Measurements from ENCODE around the gene MMP24.

The MMP24 gene

GRCh38 chr20:35291654-35292503, 65.4 kb downstream of the MMP24 start, which contains the start of gene FAM83C:
TSS of gene FAM83C (minus strand) at chr20:35292425. CDS start at chr20:35292304, 121 bp downstream.
- no peak for DNase-seq (ENCODE audit: low read depth)
- peak within 1 kb of the TSS; percentile 2 for H3K4me3 ChIP-seq (ENCODE audit: low read length)
- TF ChIP-seq CTCF (IDR thresholded peaks at IDR 0.05; ENCODE audit: insufficient read depth, low read depth, low read length, missing control alignments) = no peak

- peak; percentile 29 for DNase-seq (ENCODE audit: low read depth)
- H3K4me3 ChIP-seq (ENCODE audit: low read length) = no peak overlapping the region
- no peak for TF ChIP-seq CTCF (IDR thresholded peaks at IDR 0.05; ENCODE audit: insufficient read depth, low read depth, low read length, missing control alignments)
Observed at GRCh38 chr20:35292504-35293285, 66.2 kb downstream of the MMP24 start.

- no peak for DNase-seq (ENCODE audit: low read depth)
- no peak for TF ChIP-seq CTCF (IDR thresholded peaks at IDR 0.05; ENCODE audit: insufficient read depth, low read depth, low read length, missing control alignments)
- no peak overlapping the region for H3K4me3 ChIP-seq (ENCODE audit: low read length)
Observed at GRCh38 chr20:35293303-35294292, 67.1 kb downstream of the MMP24 start.

GRCh38 chr20:35294293-35294685, 67.8 kb downstream of the MMP24 start:
- TF ChIP-seq CTCF (IDR thresholded peaks at IDR 0.05; ENCODE audit: insufficient read depth, low read depth, low read length, missing control alignments) = no peak
- no peak for DNase-seq (ENCODE audit: low read depth)

GRCh38 chr20:35295058-35295457, 68.6 kb downstream of the MMP24 start:
- no peak for TF ChIP-seq CTCF (IDR thresholded peaks at IDR 0.05; ENCODE audit: insufficient read depth, low read depth, low read length, missing control alignments)

More at GRCh38 chr20:35294293-35294685, 67.8 kb downstream of the MMP24 start:
- no peak overlapping the region for H3K4me3 ChIP-seq (ENCODE audit: low read length)

GRCh38 chr20:35295674-35296073, 69.2 kb downstream of the MMP24 start:
- no peak for DNase-seq (ENCODE audit: low read depth)
- no peak for TF ChIP-seq CTCF (IDR thresholded peaks at IDR 0.05; ENCODE audit: insufficient read depth, low read depth, low read length, missing control alignments)
- no peak overlapping the region for H3K4me3 ChIP-seq (ENCODE audit: low read length)

More at GRCh38 chr20:35295058-35295457, 68.6 kb downstream of the MMP24 start:
- H3K4me3 ChIP-seq (ENCODE audit: low read length) = no peak overlapping the region
- no peak for DNase-seq (ENCODE audit: low read depth)
